HG03159 (cell line): ENCODE measurements around the gene GRB7.
A peak's percentile ranks its signal among the peaks of the same experiment; 100 is the strongest.
"Not testable (repeated sequence)": the region's sequence is repeated elsewhere in the genome, so short reads cannot be mapped to it uniquely, and the experiment has no call there.

Experiments
- ATAC-seq: cut with Tn5 transposase; IDR thresholded peaks from one replicate; pipeline ENCODE4 v1.9.1; 2021; ENCODE audit warnings: mild to moderate bottlenecking, moderate library complexity; ENCODE audit not compliant: unreplicated experiment

GRB7 gene

DNA sequence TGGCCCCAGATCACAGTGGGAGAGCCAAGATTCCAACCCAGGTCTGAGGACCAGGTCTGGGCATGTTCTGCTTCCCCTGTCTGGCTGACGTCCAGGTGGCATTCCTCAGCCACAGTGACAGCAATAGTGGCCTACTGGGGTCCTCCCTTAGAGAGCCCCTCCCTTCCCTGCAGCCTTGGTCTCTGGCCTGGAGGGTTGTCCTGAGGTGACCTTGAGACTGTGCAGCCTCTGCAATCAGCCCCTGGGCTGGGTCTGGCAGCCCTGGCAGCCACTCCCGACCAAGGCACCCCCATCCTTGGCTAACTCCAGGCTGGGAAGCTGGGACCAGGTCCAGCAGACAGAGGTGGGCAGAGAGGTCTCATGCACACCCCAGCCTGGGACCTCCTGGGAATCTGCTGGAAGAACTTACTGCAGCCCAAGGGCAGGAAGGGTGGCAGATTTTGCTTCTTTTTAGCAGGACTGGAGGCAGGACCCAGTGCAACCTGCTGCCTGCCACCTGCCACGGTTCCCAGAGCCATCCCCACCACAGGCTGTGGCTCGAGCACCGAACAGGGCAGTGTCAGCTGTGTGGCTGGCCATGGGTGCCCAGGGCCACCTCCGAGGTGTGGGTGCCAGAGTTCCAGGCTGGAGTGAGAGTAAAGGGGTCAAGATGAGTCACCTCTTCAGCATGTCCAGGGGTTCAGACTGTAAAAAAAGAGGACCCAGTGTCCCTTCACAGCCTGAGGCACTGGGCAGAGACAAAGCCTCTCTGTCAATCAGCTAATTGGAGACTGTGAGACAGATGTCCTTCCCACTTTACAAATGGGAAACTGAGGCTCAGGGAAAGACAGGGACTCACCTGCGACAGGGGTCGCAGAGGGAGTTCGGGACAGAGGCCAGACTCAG lies 12.6 kb downstream of the GRB7 start:
- no peak for ATAC-seq

DNA sequence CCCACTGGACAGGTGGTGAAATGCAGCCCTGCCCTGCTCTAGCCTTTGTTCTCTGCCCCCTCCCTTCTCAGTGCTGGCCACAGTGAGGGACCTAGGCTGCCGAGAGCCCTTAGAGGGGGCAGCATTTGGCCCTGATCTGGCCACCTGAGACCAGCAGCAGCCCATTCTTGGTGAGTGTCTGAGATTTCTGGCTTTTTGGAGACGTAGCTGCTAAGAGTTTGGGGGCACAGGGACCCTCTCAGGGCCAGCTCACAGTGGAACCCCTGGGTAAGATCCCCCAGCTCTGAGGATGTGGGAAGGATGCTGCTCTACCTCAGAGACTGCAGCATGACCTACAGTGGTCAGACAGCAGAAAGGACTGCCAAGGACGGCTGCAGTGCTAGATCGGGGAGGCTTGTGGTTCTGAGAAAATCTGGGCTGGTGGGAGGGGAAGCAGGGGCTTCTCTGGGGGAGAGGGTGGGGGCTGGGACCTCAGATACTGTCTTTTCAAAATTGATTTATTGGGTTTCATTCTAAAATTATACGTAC lies 13.3 kb downstream of the GRB7 start:
- ATAC-seq = no peak

DNA sequence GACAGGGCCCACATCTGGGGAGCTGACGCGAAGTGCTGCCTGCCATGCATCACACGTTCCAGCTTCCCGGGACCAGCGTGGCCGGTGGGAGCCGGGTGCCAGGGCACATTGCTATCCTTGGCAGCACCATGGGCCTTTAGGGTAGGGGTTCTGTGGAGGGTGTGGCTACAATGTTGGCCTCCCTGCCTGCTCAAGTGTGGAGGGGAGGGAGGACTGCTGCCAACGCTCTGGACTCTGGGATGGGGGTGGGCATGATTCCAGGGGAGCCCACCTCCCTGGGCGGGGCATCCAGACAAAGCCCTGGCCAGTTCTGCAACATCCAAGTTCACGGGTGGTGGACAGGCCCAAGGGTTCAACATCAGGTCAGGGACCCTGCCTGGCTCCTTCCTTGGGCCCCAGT lies 13.9 kb downstream of the GRB7 start:
- no peak for ATAC-seq

DNA sequence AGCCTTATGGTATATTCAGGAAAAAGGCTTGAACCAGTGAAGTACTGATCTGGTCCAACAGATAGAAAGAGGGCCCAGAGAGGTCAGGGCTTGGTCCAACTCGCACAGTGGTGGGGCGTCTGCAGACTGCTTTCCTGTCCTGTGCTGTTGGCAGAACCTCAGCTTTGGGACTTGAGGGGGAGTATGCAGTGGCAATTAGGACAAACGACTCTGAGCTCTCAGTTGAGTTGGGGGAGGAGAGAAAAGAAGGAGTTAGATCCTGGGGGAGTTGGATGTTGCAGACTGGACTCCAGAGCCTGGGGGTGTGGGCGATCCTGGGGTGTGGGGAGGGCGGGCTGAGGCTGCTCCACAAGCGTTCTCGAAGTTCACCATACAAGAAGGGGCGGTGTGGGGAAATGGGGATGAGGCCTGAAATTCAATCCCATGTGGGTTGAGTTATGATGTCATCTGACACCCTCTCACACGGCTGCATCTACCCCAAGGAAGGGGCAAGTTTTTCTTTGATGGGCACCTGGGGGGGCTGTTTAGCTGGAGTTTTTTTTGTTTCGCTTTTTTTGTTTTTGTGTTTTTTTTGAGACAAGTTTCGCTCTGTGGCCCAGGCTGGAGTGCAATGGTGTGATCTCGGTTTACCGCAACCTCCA lies 14.6 kb downstream of the GRB7 start:
- ATAC-seq = no peak

DNA sequence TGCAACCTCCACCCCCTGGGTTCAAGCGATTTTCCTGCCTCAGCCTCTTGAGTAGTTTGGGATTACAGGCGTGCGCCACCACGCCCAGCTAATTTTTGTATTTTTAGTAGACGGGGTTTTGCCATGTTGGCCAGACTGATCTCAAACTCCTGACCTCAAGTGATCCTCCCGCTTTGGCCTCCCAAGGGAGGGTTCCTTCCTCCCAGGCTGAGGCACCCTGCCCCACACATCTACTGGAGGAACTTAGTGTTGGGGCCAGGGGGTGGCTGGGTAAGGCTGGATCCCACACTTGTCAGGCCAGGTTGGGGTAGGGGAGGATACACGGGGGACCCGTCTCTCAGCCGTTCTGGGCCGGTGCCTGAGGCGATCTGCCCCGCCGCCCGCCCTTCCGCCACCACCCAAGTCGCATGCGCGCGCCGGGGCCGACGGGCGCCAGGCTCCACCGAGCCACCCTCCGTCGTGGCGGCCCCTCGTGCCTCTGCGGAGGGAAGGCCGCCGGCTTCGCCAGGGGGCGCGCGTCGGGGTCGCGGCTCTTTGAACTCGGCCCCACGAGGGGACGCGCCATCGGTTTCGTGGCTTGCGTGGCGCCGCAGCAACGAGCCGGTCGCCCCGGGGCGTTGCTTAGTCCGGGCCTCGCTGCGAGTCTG lies 15.9 kb downstream of the GRB7 start:
- peak; percentile 19 for ATAC-seq

DNA sequence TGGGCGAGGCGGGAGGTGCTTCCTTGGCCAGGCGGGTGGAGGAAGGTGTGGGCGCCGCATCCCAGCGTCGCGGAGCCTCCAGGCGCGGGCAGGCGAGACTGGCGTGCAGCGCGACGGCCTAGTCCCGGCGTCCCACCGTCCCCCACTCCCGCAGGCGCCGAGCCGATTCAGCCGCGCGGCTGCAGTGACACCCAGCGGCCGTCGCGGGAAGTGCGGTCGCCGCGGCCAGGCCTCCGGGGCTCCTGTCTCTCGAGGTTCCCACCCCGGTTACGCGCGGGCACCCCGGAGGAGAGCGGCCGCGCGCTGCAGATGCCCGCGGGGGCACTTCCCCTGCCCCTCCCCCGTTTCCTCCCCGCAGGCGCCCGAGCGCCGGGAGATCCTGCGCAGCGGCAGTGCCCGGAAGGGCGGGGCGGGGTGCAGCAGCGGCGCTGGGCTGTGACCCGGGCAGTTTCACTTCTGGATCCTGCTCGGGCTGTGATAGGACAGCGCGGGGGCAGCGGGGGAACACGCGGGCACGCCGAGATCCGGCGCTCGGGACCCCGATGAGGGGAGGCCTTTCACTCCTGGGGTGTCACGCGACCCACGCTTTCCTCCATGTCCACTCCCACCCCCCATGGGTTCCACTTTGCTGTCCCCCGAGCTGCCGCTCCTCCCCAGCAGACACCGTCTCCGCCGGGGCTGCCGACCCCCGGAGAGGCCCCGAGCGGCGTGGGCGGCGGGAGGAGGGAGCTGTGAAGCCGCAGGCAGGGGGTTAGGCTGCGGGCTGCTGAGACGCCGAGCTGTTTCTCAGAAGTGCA lies 16.6 kb downstream of the GRB7 start:
- peak; percentile 59 for ATAC-seq

DNA sequence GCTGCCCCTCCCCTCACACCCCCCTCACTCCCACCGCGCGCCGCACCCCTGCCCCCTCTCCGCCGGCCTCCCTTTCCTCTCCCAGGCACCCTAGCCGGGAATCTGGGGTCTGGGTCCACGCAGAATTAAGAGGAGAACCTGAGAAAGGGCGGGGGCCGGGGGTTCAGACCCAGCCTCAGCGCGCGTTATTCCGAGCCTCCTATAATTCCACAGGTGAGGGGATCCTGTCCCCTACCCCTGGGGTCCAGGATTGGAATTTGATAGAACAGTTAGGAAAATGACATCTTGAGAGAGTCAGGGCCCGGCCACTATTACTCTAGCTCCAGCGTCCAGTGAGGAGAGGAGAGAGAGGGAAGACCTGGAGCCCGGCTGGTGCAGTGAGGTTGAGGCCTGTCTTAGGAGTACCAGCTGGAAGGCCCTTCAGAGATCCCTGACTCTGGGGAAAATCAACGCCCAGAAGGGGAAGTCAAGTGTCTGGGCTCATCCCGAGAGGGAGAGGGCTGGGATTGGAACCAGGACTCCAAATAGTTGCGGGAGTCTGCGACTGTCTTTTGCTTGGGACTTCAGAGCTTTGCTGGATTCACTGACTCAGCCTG lies 17.3 kb downstream of the GRB7 start:
- ATAC-seq = no peak

DNA sequence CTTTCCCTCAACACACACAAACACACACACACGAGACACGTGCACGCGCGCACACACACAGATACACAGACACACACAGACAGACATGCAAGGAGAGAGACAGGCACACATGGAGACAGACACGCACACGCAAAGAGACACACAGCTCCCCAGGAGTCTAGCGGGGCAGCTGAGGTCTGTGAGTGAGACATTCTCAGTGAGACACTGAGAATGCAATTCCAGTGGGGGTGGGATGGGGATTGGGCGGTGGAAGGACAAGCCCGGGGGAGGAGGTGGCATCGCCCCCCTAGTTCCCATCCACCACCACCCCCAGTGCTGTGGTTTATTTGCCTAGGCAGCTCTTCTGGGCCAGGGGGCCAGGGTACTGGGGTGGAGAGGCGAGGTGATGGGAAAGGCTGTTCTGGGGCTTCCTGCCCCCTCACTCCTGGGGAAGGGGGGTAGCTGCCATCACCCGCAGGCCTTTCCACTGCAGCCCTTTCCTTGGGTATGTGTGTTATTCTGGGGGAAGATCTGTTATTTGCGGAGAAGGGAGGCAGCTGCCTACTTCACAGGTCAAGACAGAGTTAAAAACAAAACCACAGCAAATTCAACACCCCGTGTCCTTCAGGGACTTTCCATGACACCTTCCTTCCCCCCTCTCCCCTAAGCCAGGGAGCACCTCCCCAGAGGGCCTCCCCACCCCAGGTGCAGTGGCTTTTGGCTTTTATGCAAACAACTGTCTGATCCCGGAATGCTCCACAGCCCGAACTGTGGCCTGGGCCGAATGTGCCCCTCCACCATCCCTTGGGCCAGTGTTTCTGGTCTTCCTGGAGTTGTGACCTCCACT lies 18.0 kb downstream of the GRB7 start:
- ATAC-seq = no peak

DNA sequence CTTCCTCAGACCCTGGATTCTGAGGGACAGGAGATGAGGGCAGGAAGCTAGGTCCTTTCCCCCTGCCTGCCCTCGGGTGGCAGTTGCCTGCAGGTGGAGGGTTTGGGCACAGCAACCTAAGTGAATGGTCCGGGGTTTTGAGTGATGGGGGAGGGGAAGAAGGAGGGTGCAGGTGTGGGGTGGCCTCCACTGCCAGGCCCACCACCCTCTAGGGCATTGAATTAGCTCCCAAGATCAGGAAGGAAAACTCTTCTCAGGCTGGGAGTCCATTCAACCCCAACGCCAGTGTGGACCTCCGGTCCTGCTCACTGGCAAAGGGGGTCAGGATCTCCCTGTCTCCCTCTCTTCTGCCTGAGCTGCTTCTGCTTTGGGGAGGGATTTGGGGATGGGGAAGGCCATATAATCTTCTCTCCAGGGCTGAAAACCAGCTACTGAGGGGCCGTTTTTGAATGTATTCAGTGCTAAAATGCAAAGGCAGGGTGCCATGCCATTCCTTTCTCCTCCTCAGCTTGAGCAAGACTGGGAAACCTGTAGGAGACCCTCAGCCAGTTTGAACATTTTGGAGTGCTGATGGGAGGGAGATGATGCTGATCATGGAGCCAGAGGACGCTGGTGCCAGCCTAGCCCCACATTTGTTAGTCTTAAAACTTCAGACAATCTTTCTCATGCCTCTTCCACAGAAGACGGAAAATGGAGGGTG lies 18.8 kb downstream of the GRB7 start:
- ATAC-seq = no peak

DNA sequence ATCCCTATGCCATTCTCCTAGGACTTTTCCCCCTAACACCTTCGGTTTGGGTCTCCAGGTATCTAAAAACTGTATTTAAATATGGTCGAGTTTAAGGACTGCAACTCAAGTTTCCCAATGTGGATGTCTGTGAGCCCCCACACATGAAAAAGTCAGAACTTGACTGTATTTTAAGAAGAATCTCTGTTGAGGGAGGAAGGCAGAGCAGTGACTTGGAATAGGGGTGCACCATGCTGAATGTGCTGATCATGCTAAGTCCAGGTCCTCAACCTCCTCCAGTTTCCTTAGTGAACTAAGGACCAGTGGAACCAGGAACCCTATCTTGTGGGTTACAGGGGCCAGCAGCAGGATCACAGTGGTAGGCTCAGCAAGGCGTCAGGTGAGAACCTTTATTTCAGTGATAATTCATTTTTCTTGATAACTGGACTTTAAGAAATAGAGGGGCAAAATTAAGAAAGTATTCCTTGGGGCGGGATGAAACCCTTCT lies 19.5 kb downstream of the GRB7 start:
- no peak for ATAC-seq

DNA sequence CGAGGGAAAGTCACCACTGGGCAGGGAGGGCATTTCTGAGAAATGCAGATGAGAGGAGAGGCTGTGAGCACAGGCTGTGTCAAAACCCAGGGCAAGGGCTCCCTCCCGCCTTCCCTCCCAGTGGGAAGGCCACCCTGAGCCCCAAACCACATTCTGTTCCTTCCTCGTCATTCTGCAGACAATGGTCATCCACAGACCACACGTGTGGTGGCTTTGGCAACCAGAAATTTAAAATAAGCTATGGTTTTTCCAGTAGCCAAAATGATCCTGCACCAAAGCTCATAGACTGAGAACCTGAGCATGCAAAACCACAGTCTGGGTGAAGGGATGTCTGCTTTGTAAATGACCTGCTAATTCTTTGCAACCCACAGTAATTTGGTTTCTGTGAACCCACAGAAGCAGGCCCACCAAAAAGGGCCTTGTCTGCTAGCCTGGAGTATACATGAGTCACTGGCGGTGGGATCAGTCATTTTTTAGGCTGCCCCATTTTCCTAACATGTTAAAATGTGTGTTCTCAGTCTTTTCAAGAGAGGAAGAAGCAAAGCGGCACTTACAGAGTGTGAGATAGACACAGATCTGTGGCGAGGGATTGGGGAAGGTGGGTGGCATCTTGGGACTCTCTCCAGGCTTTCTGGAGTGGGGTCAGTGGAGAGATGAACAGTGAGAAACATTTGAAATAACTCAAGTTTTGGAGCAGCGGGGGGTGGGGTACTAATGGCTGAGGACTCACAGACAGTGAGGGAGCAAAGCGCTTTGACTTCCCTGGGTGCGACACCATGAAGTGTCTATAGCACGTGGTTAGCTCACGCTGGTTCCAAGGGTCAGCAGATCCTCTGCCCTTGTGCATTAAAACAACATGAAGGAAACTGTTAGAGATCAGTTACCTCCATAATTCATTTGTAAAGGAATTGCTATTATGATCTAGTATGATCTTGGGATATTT lies 20.5 kb downstream of the GRB7 start:
- ATAC-seq = no peak

DNA sequence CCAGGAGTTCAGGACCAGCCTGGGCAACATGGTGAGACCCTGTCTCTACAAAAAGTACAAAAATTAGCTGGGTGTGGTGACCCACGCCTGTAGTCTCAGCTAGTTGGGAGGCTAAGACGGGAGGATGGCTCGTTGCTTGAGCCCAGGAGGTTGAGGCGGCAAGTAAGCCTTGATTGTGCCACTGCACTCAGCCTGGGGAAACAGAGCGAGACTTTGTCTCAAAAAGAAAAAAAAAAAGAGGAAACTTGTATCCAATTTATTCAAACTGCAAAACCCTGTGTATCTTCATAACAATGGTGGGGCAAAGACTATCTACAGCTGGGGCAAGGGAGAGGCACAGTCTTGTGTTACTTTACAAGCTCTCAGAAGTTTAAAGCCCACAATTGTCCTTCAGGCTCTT lies 21.5 kb downstream of the GRB7 start:
- no peak for ATAC-seq

DNA sequence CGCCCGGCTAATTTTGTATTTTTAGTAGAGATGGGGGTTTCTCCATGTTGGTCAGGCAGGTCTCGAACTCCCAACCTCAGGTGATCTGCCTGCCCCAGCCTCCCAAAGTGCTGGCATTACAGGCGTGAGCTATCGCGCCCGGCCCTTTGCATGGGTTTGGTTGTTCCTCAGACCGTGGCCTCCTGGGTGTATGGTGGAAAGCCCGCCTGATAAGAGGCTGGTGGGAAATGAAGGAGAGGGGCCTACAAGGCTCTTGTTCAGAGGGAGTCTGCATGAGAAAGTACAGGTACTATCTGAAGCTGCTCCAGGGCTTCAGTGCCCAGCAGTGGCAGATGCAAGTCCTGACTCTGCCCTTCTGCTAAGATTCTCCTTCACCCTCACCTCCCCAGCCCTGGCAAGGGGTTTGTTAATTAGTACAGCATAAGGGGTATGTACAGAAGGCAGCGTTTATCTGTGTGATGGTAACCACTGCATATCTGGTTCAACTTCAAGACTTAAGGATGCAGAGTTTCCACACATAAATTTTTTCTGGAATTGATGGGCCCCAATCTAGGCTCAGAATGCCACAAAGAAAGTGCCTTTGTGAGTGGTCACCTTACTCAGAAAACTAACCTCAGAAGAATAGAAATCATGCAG lies 24.2 kb downstream of the GRB7 start:
- ATAC-seq = no peak

DNA sequence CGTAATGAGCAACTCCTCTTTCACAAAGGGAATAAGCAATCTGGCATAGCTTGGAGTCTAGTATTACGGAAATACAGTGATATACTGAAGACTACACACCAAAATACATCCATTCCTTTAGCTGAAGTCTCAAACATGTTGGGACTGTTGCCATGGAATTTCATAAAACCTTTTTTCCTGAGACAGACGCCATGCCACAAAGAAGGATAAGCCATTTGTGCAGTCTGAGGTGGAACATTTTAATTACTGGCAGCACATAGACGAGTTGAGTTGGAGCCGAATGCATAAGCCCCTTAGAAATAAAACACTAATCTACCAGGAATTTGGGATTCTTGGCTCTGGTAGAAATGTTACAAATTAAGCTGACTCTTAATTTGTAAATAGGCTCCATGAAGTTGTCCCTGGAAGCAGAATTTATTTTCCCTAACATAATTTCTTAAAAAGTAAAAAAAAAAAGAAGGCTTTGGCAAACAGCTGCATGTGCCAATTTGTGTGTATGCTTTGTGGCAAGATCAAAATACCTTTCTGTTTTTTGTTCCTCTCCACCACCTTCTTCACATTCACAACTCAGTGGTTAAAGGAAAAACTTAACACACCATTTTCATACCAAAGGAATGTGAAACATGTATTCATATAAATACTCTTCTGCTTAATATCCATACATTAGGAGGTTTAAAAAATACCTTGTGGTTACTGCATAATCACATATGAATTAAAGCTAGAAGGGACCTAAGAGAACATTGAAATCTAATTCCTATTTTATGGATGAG lies 25.5 kb downstream of the GRB7 start:
- no peak for ATAC-seq

DNA sequence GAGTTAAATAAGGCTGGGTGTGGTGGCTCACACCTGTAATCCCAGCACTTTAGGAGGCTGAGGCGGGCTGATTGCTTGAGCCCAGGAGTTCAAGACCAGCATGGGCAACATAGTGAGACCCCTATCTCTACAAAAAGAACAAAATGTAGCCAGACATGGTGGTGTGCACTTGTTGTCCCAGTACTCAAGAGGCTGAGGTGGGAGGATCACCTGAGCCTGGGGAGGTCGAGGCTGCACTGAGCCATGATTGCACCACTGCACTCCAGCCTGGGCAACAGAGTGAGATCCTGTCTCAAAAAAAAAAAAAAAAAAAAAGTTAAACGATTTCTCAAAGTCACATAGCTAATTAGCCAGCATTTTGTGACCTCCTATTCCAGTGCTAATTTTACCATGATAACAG lies 26.4 kb downstream of the GRB7 start:
- ATAC-seq = not testable (repeated sequence)

DNA sequence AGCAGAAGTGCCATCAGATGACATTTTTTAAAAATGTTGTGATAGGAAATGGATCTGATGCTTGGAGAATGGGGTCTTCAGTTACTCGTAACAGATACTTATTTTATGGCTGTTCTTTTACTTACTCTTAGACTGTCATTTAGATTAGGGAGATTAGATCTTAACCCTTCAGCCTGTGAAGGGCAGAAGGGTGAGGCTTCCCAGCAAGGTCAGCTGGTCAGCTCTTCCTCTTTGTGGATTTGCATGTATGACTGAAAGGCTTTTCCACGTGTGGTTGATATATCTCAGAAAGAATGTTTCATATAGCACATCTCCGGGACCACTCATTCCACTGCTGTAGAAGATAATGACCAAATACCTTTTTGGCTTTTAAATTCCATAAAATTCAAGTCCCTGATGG lies 27.4 kb downstream of the GRB7 start:
- no peak for ATAC-seq

DNA sequence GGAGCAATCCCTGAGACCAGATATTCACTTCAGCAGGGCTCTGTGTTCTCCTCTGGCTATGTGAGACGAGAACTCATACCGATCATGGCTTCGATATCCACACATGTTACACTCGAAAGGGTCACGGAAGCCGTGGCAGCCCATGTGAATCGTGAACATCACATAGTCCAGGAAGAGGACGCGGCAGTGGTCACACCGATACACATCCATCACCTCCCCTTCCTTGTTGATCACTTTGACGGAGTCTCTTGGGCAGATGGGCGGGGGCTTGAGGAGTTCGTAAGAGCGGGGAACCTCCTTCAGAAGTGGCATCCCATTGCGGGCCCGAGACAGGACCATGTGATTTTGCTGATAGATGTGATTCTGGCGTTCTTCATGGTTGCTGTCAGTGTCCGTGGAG lies 28.0 kb downstream of the GRB7 start:
- ATAC-seq = no peak
